H9 (cell line): Measurements from ENCODE around the gene PHF21B. TPM values are rescaled to one million over a fixed set of nuclear protein-coding genes. Genes with fewer than 3 reads are reported as not detected.

Experiments used
- DNase-seq: peaks from one replicate; pipeline ENCODE4 v3.0.0-alpha.2; 2017
- H2AFZ ChIP-seq: one replicate; pipeline ENCODE4 v1.6.1; 2013; ENCODE audit warnings: mild to moderate bottlenecking, low read length, control low read depth, moderate library complexity
- H2AK5ac ChIP-seq: 2 replicates; pipeline ENCODE4 v1.6.1; 2013; ENCODE audit warnings: low read length, control low read depth, mixed read lengths; ENCODE audit not compliant: insufficient read length
- H2BK120ac ChIP-seq: one replicate; pipeline ENCODE4 v1.6.1; 2013; ENCODE audit warnings: low read depth, mild to moderate bottlenecking, low read length, control low read depth, inconsistent platforms; ENCODE audit not compliant: poor library complexity, severe bottlenecking
- H2BK12ac ChIP-seq: 2 replicates; pipeline ENCODE4 v1.6.1; 2013; ENCODE audit warnings: low read length, control low read depth, mixed read lengths, low read depth; ENCODE audit not compliant: insufficient read length
- H2BK15ac ChIP-seq: 2 replicates; pipeline ENCODE4 v1.6.1; 2013; ENCODE audit warnings: low read depth, low read length, control low read depth
- H2BK20ac ChIP-seq: one replicate; pipeline ENCODE4 v1.6.1; 2013; ENCODE audit warnings: low read depth, mild to moderate bottlenecking, low read length, control low read depth, inconsistent platforms; ENCODE audit not compliant: poor library complexity, severe bottlenecking
- H2BK5ac ChIP-seq: 2 replicates; pipeline ENCODE4 v1.6.1; 2013; ENCODE audit warnings: low read length, control low read depth, mixed read lengths; ENCODE audit not compliant: insufficient read length
- H3K14ac ChIP-seq: 2 replicates; pipeline ENCODE4 v1.6.1; 2013; ENCODE audit warnings: low read length, control low read depth; ENCODE audit not compliant: insufficient read depth
- H3K18ac ChIP-seq: 2 replicates; pipeline ENCODE4 v1.6.1; 2013; ENCODE audit warnings: low read depth, mild to moderate bottlenecking, mixed read lengths, low read length, control low read depth; ENCODE audit not compliant: insufficient read length
- H3K23ac ChIP-seq: 2 replicates; pipeline ENCODE4 v1.6.1; 2013; ENCODE audit warnings: low read length, control low read depth, mixed read lengths, low read depth; ENCODE audit not compliant: insufficient read length
- H3K23me2 ChIP-seq: 2 replicates; pipeline ENCODE4 v1.6.1; 2013; ENCODE audit warnings: low read depth, mild to moderate bottlenecking, mixed read lengths, low read length, control low read depth; ENCODE audit not compliant: insufficient read length, poor library complexity, severe bottlenecking
- H3K27ac ChIP-seq: 2 replicates; pipeline ENCODE4 v1.5.1; 2013; ENCODE audit warnings: low read length, control low read depth, mixed read lengths, low read depth; ENCODE audit not compliant: insufficient read length
- H3K27me3 ChIP-seq: 2 replicates; pipeline ENCODE4 v1.6.1; 2013; ENCODE audit warnings: low read length, control low read depth, inconsistent platforms; ENCODE audit not compliant: insufficient read depth
- H3K4ac ChIP-seq: 2 replicates; pipeline ENCODE4 v1.6.1; 2013; ENCODE audit warnings: low read depth, mild to moderate bottlenecking, control low read depth, inconsistent platforms, low read length, moderate library complexity
- H3K4me1 ChIP-seq: 2 replicates; pipeline ENCODE4 v1.6.1; 2013; ENCODE audit warnings: low read length, control low read depth, inconsistent platforms; ENCODE audit not compliant: insufficient read depth
- H3K4me2 ChIP-seq: 2 replicates; pipeline ENCODE4 v1.6.1; 2013; ENCODE audit warnings: low read length, control low read depth, mixed read lengths; ENCODE audit not compliant: insufficient read length, insufficient read depth
- H3K56ac ChIP-seq: 2 replicates; pipeline ENCODE4 v1.6.1; 2013; ENCODE audit warnings: low read depth, mild to moderate bottlenecking, mixed read lengths, low read length, control low read depth; ENCODE audit not compliant: insufficient read length
- H3K79me1 ChIP-seq: 2 replicates; pipeline ENCODE4 v1.6.1; 2013; ENCODE audit warnings: low read depth, mild to moderate bottlenecking, moderate library complexity, low read length, control low read depth, inconsistent platforms; ENCODE audit not compliant: insufficient read depth, poor library complexity, severe bottlenecking
- H3K79me2 ChIP-seq: 2 replicates; pipeline ENCODE4 v1.6.1; 2013; ENCODE audit warnings: low read length, control low read depth, inconsistent platforms; ENCODE audit not compliant: insufficient read depth
- H3K9ac ChIP-seq: 2 replicates; pipeline ENCODE4 v1.6.1; 2013; ENCODE audit warnings: low read length, control low read depth, mixed read lengths; ENCODE audit not compliant: insufficient read length; ENCODE audit errors: extremely low read depth
- H3K9me3 ChIP-seq: one replicate; pipeline ENCODE4 v1.6.1; 2013; ENCODE audit warnings: low read depth, low read length, inconsistent platforms; ENCODE audit not compliant: control insufficient read depth
- H3T11ph ChIP-seq: one replicate; pipeline ENCODE4 v1.6.1; 2013; ENCODE audit warnings: mild to moderate bottlenecking, low read length, control low read depth, inconsistent platforms
- H4K20me1 ChIP-seq: one replicate; pipeline ENCODE4 v1.6.1; 2013; ENCODE audit not compliant: control insufficient read depth, insufficient read length, insufficient read depth
- H4K5ac ChIP-seq: 2 replicates; pipeline ENCODE4 v1.6.1; 2013; ENCODE audit warnings: low read depth, mild to moderate bottlenecking, mixed read lengths, low read length, control low read depth; ENCODE audit not compliant: insufficient read length
- H4K8ac ChIP-seq: replicated peaks from 2 replicates; pipeline ENCODE4 v1.6.1; 2013; ENCODE audit warnings: low read length, control low read depth, mixed read lengths, low read depth; ENCODE audit not compliant: insufficient read length
- H4K91ac ChIP-seq: 2 replicates; pipeline ENCODE4 v1.6.1; 2013; ENCODE audit warnings: low read depth, mild to moderate bottlenecking, moderate library complexity, mixed read lengths, low read length, control low read depth; ENCODE audit not compliant: insufficient read length
- H3K27ac Mint-ChIP-seq, 3 experiments: 2 replicates in 2 of 3; 3 replicates in 1 of 3; pipeline ENCODE4 v1.8.0; 2020 to 2021; ENCODE audit warnings: mixed read lengths in 3 of 3, mild to moderate bottlenecking in 1 of 3, moderate library complexity in 1 of 3
- H3K27me3 Mint-ChIP-seq: 2 replicates; pipeline ENCODE4 v1.8.0; 2021; ENCODE audit warnings: low read depth, mild to moderate bottlenecking, moderate library complexity, mixed read lengths
- H3K36me3 Mint-ChIP-seq, 3 experiments: 2 replicates in 2 of 3; 3 replicates in 1 of 3; pipeline ENCODE4 v1.8.0; 2020 to 2021; ENCODE audit warnings: low read depth in 3 of 3, mixed read lengths in 3 of 3; ENCODE audit not compliant: insufficient read depth in 1 of 3
- H3K4me1 Mint-ChIP-seq, 2 experiments: 2 replicates each; pipeline ENCODE4 v1.8.0; 2020; ENCODE audit warnings: mixed read lengths in 2 of 2
- H3K4me3 Mint-ChIP-seq, 2 experiments: 2 replicates in 1 of 2; 3 replicates in 1 of 2; pipeline ENCODE4 v1.8.0; 2020 to 2021; ENCODE audit warnings: mild to moderate bottlenecking in 2 of 2, mixed read lengths in 2 of 2, moderate library complexity in 1 of 2
- H3K9me3 Mint-ChIP-seq, 2 experiments: 2 replicates in 1 of 2; 3 replicates in 1 of 2; pipeline ENCODE4 v1.8.0; 2020; ENCODE audit warnings: mild to moderate bottlenecking in 2 of 2, mixed read lengths in 2 of 2, moderate library complexity in 1 of 2
- CTCF ChIP-seq: fragments of 200-600 bp; sonication (generic); conservative IDR thresholded peaks from 3 replicates; pipeline ENCODE4 v1.8.0; 2021; ENCODE audit warnings: antibody characterized with exemption, mild to moderate bottlenecking
- WGBS: extraction: QIAGEN DNeasy Blood & Tissue Kit; methylation state at CpG from one replicate; pipeline ENCODE4 v1.1.7; 2013; ENCODE audit warnings: missing lambda C conversion rate, low lambda C conversion rate, mixed read lengths; ENCODE audit not compliant: insufficient read length; ENCODE audit errors: extremely low coverage; 5-methylcytosine and 5-hydroxymethylcytosine counted together
- total RNA-seq: library from RNA; stranded (reverse); gene quantifications from 2 replicates; pipeline ENCODE4 v1.2.1, GENCODE V29; 2021

The PHF21B gene
- total RNA-seq, 1 experiment from 2014 or later: 60.3 TPM

DNA sequence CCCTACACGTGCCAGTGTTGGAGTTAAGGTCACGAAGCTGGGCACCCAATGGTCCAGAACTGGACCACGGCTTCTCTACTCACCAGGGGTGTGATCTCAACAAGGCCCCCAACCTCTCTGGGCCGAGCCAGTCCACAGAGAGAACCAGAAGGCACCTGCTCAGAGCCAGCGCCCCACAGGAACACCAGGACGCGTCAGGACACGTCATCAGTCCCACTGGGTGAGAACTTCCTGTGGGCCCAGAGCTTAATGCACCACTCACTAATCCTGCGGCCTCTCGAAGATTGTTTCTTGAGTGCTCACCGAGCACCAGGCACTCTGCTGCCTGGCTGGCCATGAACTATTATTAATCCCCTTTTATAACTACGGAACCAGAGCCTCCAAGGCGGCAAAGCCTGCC, 10.1 kb downstream of the PHF21B start:
- Histone ChIP-seq H2BK15ac (no peak overlapping the region), H3K9me3 (no peaks in the 10 kb centered on the region), H4K91ac (no peak overlapping the region), H2AK5ac (no peak overlapping the region), H4K5ac (no peak overlapping the region), H2AFZ (no peak overlapping the region), H3K23ac (no peak overlapping the region), H3K79me1 (peaks cover 14% of the 10 kb centered on the region), H3K18ac (no peak overlapping the region), H3K79me2 (peaks cover 86% of the 10 kb centered on the region; the same call in 1 of the 2 replicates), H2BK12ac (no peak overlapping the region), H2BK120ac (no peak overlapping the region), H3K14ac (no peak overlapping the region; the same call in 1 of the 2 replicates), H3K27me3 (no peaks in the 10 kb centered on the region), H3K4ac (no peak overlapping the region), H3K4me1 (peaks cover 4% of the 10 kb centered on the region; the same call in 1 of the 2 replicates), H4K8ac (no peak overlapping the region), H3K9ac (no peak overlapping the region), H2BK5ac (no peak overlapping the region), H3K4me2 (no peak overlapping the region), H3K56ac (no peak overlapping the region), H3K23me2 (no peaks in the 10 kb centered on the region), H3T11ph (no peak overlapping the region), H3K27ac (no peak overlapping the region), H2BK20ac (no peak overlapping the region), H4K20me1 (peaks cover 5% of the 10 kb centered on the region)
- no CpG with 5 or more reads among the region's 13 CpGs for WGBS
- no peak for TF ChIP-seq CTCF
- DNase-seq: no peak
- H3K36me3 Mint-ChIP-seq: peaks cover 50 to 86% (median 84%) of the 10 kb centered on the region in 3 experiments
- peaks cover 82 to 86% of the 10 kb centered on the region in 2 experiments for H3K4me1 Mint-ChIP-seq
- no peaks in the 10 kb centered on the region for H3K9me3 Mint-ChIP-seq
- H3K27me3 Mint-ChIP-seq: no peaks in the 10 kb centered on the region; the same call in 1 of the 2 replicates
- H3K27ac Mint-ChIP-seq: peak overlapping the region; percentile 62 to 94 (median 72); a peak in 6 of 7 replicates
- H3K4me3 Mint-ChIP-seq: no peak overlapping the region
